Large intestine (tissue), 3 donors: Measurements from ENCODE around the gene RNF169. TPM values are rescaled to one million over a fixed set of nuclear protein-coding genes. Genes with fewer than 3 reads are reported as not detected.

Experiments used
- DNase-seq, 2 donors: peaks; one replicate each; pipeline versions ENCODE4 v3.0.0 to v3.0.0-alpha.2; 2013
- H3K27ac ChIP-seq: one replicate; pipeline ENCODE4 v1.5.1; 2013; ENCODE audit warnings: low read length
- H3K27me3 ChIP-seq: 2 replicates; pipeline ENCODE4 v1.6.1; 2013; ENCODE audit warnings: low read length; ENCODE audit not compliant: control insufficient read depth, insufficient read depth
- H3K36me3 ChIP-seq: 2 replicates; pipeline ENCODE4 v1.6.1; 2013; ENCODE audit warnings: low read length; ENCODE audit not compliant: control insufficient read depth, insufficient read depth
- H3K4me1 ChIP-seq: one replicate; pipeline ENCODE4 v1.6.1; 2013; ENCODE audit warnings: low read length; ENCODE audit not compliant: control insufficient read depth, insufficient read depth
- H3K4me3 ChIP-seq: one replicate; pipeline ENCODE4 v1.5.1; 2013; ENCODE audit warnings: low read length
- H3K9me3 ChIP-seq: one replicate; pipeline ENCODE4 v1.6.1; 2013; ENCODE audit warnings: mild to moderate bottlenecking, low read depth, low read length, moderate library complexity; ENCODE audit not compliant: control insufficient read depth
- WGBS: methylation state at CpG from one replicate; pipeline ENCODE4 v1.1.5; 2013; ENCODE audit warnings: low lambda C conversion rate; ENCODE audit not compliant: insufficient coverage; 5-methylcytosine and 5-hydroxymethylcytosine counted together
- polyA plus RNA-seq: library from polyadenylated mRNA; unstranded; fragments of 120-200 nt; gene quantifications from one replicate; pipeline ENCODE4 v1.2.1, GENCODE V29; 2013

The RNF169 gene
- polyA plus RNA-seq, 1 donor, result 11.5 TPM

DNA sequence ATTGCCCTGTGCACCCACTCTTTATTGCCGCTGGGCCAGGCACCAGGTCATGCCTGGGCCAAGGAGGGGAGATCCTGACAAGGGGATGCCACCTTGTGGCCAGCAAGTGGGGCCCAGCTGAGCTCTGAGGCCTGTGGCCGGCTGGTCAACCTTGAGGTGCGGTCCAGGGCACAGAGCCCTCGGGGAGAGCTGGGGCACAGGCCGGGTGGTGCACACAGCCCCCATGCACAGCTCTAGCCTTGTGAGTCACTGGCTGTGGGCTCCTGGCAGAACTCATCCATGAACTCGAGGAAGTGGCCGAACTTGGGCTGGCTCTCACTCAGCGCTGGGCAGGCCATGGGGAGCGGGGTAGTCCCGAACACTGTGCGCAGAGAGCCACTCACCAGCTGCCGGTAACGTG, 94.3 kb downstream of the RNF169 start:
- Histone ChIP-seq H3K4me3 (no peak overlapping the region), H3K27me3 (no peaks in the 10 kb centered on the region), H3K36me3 (peaks cover 83% of the 10 kb centered on the region), H3K4me1 (no peaks in the 10 kb centered on the region), H3K27ac (no peak overlapping the region), H3K9me3 (peaks cover 3% of the 10 kb centered on the region)
- no peak for DNase-seq
- WGBS, result no CpG with 5 or more reads among the region's 13 CpGs

DNA sequence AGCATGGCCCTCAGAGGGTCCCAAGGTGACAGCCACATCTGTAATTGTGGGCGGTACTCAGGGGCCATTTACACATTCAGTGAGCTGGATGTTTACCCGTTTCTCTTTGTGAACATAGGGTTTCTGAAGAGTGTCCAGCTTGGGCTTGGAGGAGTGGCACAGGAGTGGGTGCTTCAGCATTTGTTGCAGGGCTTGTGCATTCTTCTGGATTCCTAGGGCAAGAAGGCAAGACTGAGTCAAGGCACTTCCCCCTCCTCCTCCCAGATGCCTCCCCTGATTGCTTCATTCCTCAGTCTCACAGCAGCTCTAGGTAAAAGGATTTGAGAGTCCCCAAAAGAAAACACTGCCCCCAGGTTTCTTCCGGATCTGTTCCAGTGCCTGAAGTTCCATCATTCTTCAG, 95.4 kb downstream of the RNF169 start:
- H3K4me1 ChIP-seq, result no peaks in the 10 kb centered on the region
- DNase-seq, result no peak
- 80% methylated on average over 1 of the region's 3 CpGs for WGBS
- peaks cover 3% of the 10 kb centered on the region for H3K9me3 ChIP-seq
- H3K4me3 ChIP-seq, result no peak overlapping the region
- peaks cover 84% of the 10 kb centered on the region for H3K36me3 ChIP-seq
- H3K27me3 ChIP-seq, result no peaks in the 10 kb centered on the region
- H3K27ac ChIP-seq, result no peak overlapping the region

DNA sequence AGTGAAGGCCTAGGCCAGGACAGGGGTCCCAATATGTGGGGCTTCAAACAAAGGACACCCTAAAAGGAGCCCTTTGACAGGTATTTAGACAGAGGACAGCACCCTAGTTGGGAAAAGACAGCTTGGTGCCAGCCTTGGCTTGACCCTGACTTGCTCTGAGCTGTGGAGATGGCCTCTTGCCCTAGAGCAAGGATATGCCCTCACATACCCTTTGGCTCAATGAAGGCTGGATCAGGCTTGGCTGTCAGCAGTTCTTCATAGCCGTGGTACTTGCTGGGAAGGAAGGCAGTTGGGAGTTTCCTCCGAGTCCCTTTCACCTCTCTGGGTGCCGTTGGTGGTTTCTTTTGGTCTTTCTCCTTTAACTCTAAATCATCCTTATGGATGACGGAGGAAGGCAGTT, 96.2 kb downstream of the RNF169 start:
- Histone ChIP-seq H3K4me3 (no peak overlapping the region), H3K4me1 (no peaks in the 10 kb centered on the region), H3K36me3 (peaks cover 84% of the 10 kb centered on the region), H3K27ac (no peak overlapping the region), H3K27me3 (no peaks in the 10 kb centered on the region), H3K9me3 (peaks cover 3% of the 10 kb centered on the region)
- no peak for DNase-seq
- WGBS, result no CpG with 5 or more reads among the region's 4 CpGs

DNA sequence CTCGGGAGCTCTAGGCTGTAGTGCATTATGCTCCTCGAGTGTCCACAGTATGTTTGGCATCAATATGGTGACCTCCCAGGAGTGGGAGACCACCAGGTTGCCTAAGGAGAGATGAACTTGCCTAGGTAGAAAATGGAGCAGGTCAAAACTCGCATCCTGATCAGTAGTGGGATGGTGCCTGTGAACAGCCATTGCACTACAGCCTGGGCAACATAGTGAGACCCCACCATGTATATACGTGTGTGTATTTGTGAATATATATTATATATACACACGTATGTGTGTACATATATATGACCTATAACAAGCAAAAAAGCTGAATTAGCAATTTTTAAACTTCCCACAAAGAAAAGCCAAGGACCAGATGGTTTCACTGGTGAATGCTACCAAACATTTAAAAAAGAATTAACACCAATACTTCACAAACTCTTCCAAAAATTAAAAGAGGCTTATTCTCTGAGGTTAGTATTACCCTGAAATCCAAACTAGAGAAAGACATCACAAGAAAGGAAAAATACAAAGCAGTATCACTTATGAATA, 97.4 kb downstream of the RNF169 start:
- DNase-seq, result no peak
- WGBS, result 100% methylated on average over 1 of the region's 5 CpGs
- Histone ChIP-seq H3K27ac (no peak overlapping the region), H3K4me1 (no peaks in the 10 kb centered on the region), H3K4me3 (no peak overlapping the region), H3K36me3 (peaks cover 87% of the 10 kb centered on the region), H3K9me3 (peaks cover 3% of the 10 kb centered on the region), H3K27me3 (no peaks in the 10 kb centered on the region)

DNA sequence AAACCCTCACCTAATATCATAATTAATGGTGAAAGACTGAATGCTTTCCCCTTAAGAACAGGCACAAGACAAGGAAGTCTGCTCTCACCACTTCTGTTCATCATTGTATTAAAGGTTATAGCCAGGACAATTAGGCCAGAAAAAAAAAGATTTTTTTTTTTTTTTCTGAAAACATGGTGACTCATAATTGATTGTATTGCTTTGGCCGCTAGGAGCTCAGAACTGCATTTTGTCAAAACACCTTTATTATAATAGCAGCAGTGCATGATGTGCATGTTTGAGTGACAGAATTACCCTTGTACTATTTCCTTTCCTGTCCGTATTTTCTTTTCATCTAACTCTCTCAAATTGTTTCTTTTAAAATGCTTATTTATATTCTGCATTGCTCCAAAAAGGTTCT, 98.1 kb downstream of the RNF169 start:
- H3K9me3 ChIP-seq, result peaks cover 3% of the 10 kb centered on the region
- 92% methylated on average over 1 of the region's 2 CpGs for WGBS
- no peaks in the 10 kb centered on the region for H3K4me1 ChIP-seq
- H3K27me3 ChIP-seq, result no peaks in the 10 kb centered on the region
- no peak overlapping the region for H3K4me3 ChIP-seq
- H3K36me3 ChIP-seq, result peaks cover 90% of the 10 kb centered on the region
- H3K27ac ChIP-seq, result no peak overlapping the region
- no peak for DNase-seq

DNA sequence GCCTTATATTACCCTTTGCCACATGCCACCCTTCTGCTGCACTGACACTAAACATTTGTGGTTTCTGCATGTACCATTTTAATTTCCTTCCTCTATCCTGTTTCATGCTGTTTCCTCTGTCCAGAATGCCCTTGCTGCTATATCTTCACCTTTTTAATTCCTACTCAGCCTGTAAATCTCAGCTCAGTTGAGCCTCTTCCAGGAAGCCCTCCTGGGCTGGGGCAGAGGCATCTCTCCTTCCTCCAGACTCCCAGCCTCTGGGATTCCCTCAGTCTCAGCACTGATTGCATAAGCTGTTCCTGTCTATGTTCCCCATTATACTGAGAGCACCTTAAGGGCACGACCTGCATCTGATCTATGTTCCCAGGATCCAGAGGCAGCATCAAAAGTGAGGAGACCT, 98.7 kb downstream of the RNF169 start:
- Histone ChIP-seq H3K4me3 (no peak overlapping the region), H3K27ac (no peak overlapping the region), H3K27me3 (no peaks in the 10 kb centered on the region), H3K36me3 (peaks cover 90% of the 10 kb centered on the region), H3K9me3 (peaks cover 3% of the 10 kb centered on the region), H3K4me1 (no peaks in the 10 kb centered on the region)
- no CpG with 5 or more reads among the region's 1 CpG for WGBS
- no peak for DNase-seq

DNA sequence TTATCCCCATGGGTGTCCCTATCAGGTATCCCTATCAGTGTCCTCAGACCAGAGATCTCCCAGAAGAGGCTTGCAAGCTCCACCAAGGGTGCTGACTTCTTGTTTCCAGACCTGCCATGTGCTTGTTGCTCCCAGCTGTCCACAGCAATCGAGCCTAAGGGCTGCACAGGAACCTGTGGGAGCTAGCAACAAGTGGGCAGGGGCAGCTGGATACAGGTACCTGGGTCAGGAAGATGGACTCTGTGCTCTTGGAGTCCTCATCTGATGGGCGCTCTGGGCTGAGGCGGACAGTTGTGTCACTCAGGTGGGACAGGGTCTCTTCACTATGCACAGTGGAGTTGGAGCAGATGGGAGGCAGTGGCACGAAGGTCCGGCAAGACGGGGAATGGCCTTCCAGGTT, 99.2 kb downstream of the RNF169 start:
- peaks cover 90% of the 10 kb centered on the region for H3K36me3 ChIP-seq
- H3K4me1 ChIP-seq, result no peaks in the 10 kb centered on the region
- peaks cover 3% of the 10 kb centered on the region for H3K9me3 ChIP-seq
- no peak for DNase-seq
- H3K27ac ChIP-seq, result no peak overlapping the region
- no peaks in the 10 kb centered on the region for H3K27me3 ChIP-seq
- H3K4me3 ChIP-seq, result no peak overlapping the region
- no CpG with 5 or more reads among the region's 6 CpGs for WGBS

DNA sequence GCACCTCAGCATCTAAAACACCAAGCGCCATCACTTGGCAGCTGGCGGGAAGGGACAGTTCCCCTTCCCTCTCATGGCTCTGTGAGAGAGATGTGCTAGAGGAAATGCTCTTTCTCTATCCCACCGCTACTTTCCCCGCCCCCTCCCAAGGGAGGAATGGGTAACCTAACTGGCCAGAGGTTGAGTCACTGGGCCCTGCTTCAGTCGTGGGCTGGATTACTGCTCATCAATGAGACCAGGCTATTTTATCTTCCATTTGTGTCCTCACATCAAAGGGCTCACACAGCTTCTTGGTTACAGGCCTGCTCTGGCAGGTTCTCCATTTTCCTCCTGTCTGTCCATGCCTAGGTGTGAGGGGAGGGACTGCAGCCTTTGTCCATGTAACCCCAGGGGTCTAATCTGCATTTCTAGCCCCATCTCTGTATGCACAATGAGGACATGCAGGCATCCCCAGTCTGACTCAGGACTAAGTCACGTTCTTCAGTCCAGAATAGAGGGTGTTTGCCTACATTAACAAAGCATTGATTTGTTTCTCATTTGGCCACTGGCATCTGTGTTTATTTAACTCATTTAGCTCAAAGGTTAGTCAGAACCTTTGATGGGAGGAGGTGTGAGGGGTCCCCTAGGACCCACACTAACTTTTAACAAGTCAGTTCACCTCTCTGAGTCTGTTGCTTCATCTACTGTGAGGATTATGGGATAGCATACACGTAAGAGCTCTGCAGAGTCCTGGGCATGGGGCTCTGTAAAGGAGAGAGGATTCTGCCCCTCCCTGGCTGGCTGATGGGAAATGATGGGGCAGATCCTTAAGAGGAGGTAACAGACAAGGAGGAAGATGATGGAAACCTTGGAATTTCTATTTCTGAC, 101.1 kb downstream of the RNF169 start:
- Histone ChIP-seq H3K27me3 (no peaks in the 10 kb centered on the region), H3K4me3 (no peak overlapping the region), H3K27ac (no peak overlapping the region), H3K36me3 (peaks cover 73% of the 10 kb centered on the region), H3K4me1 (no peaks in the 10 kb centered on the region), H3K9me3 (no peaks in the 10 kb centered on the region)
- WGBS, result no CpG with 5 or more reads among the region's 7 CpGs
- no peak for DNase-seq

DNA sequence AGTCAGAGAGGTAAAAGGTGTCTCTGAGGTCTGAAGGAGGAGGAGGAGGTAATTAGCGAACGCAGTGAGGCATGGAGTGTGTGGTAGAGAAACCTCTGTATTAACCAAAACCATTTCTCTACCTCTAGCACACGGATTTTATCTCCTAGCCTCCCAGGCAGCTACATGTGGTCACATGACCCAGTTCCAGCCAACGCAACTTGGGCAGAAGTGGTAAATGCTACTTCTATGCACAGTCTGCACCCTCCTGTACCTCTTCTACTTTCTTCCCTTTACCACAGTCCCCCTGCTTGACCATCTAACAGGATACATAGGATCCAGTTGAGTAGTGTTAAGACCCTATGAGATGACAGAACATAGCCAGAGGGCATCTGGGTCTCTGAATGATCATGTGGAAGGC, 104.6 kb downstream of the RNF169 start:
- Histone ChIP-seq H3K36me3 (peaks cover 56% of the 10 kb centered on the region), H3K27ac (no peak overlapping the region), H3K27me3 (no peaks in the 10 kb centered on the region), H3K9me3 (no peaks in the 10 kb centered on the region), H3K4me1 (no peaks in the 10 kb centered on the region), H3K4me3 (no peak overlapping the region)
- no CpG with 5 or more reads among the region's 4 CpGs for WGBS
- no peak for DNase-seq

DNA sequence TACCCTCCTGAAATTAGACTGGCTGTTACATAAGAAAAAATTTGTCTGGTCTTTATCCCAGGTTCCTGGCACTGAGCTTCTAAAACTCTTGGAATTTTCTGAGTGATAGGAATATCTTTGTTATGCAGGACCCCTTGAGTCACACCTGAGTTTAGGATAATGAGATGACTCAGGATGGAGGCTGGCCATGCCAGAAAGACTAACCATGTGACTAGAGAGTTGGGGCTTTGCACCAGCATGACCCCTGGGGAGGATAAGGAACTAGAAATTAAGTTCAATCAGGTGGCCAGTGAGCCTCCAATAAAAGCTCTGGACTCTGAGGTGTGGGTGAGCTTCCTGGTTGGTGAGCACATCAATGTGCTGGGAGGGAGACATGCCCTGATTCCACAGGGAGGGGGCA, 112.1 kb downstream of the RNF169 start:
- H3K27me3 ChIP-seq, result no peaks in the 10 kb centered on the region
- H3K27ac ChIP-seq, result no peak overlapping the region
- no peak for DNase-seq
- peaks cover 13% of the 10 kb centered on the region for H3K9me3 ChIP-seq
- no peak overlapping the region for H3K4me3 ChIP-seq
- peaks cover 80% of the 10 kb centered on the region for H3K36me3 ChIP-seq
- no peaks in the 10 kb centered on the region for H3K4me1 ChIP-seq

DNA sequence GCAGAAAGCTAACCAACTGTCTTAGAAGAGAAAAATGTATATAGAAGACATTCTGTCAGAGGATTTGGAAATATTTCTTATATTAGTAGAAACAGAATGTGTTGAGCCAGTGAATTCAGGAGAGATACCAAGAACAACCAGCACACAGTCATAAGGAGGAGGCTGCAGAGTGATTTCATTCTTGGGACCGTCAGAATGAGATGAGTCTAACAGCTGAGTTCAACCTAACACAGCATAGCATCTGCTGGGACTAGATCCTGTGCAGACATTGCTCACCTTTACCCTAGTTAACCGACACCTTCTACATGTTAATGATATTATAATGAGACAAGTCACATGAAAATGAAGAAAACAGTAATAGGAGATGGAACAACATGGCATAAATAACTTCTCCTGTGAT, 114.8 kb downstream of the RNF169 start:
- no peak for DNase-seq
- H3K9me3 ChIP-seq, result peaks cover 35% of the 10 kb centered on the region
- no peak overlapping the region for H3K27ac ChIP-seq
- no CpG with 5 or more reads among the region's 2 CpGs for WGBS
- H3K27me3 ChIP-seq, result no peaks in the 10 kb centered on the region
- H3K4me1 ChIP-seq, result no peaks in the 10 kb centered on the region
- H3K4me3 ChIP-seq, result no peak overlapping the region
- peaks cover 70% of the 10 kb centered on the region for H3K36me3 ChIP-seq
